Neural cell (in vitro differentiated cells): Measurements from ENCODE around the gene PRICKLE2. TPM values are rescaled to one million over a fixed set of nuclear protein-coding genes. Genes with fewer than 3 reads are reported as not detected.
"Not testable (repeated sequence)": the region's sequence is repeated elsewhere in the genome, so short reads cannot be mapped to it uniquely, and the experiment has no call there.

Source experiments
- H2AFZ ChIP-seq: fragments of 200-600, 300-800 bp; sonication (generic), shearing (Covaris generic); 2 replicates; pipeline ENCODE4 v1.6.0; 2014; ENCODE audit warnings: low read depth, mild to moderate bottlenecking, antibody characterized with exemption, low read length, moderate library complexity
- H3F3A ChIP-seq: fragments of 200-600 bp; shearing (Covaris generic); 2 replicates; pipeline ENCODE4 v1.6.1; 2016; ENCODE audit warnings: mild to moderate bottlenecking, moderate library complexity, mixed read lengths, antibody characterized with exemption, low read length; ENCODE audit not compliant: insufficient read depth, poor library complexity, severe bottlenecking
- H3K27ac ChIP-seq: fragments of 200-600, 300-800 bp; sonication (generic), shearing (Covaris generic); 2 replicates; pipeline ENCODE4 v1.5.1; 2014; ENCODE audit warnings: mild to moderate bottlenecking, low read length, moderate library complexity
- H3K27me3 ChIP-seq: fragments of 300-800, 200-600 bp; sonication (generic), shearing (Covaris generic); 2 replicates; pipeline ENCODE4 v1.6.0; 2014; ENCODE audit warnings: mild to moderate bottlenecking, low read depth, low read length, moderate library complexity; ENCODE audit not compliant: insufficient read depth
- H3K36me3 ChIP-seq: fragments of 300-800, 200-600 bp; sonication (generic), shearing (Covaris generic); 2 replicates; pipeline ENCODE4 v1.5.1; 2014; ENCODE audit warnings: mild to moderate bottlenecking, antibody characterized with exemption, low read length, moderate library complexity; ENCODE audit not compliant: insufficient read depth
- H3K4me2 ChIP-seq: fragments of 300-800, 200-600 bp; sonication (generic), shearing (Covaris generic); 2 replicates; pipeline ENCODE4 v1.6.0; 2014; ENCODE audit warnings: mild to moderate bottlenecking, low read length
- H3K4me3 ChIP-seq: fragments of 300-800, 200-600 bp; sonication (generic), shearing (Covaris generic); 2 replicates; pipeline ENCODE4 v1.5.1; 2014; ENCODE audit warnings: mild to moderate bottlenecking, low read length, moderate library complexity
- H3K79me2 ChIP-seq: fragments of 200-600 bp; shearing (Covaris generic); replicated peaks from 2 replicates; pipeline ENCODE4 v1.6.0; 2014; ENCODE audit warnings: mild to moderate bottlenecking, low read length, moderate library complexity; ENCODE audit not compliant: insufficient read depth
- H3K9ac ChIP-seq: fragments of 300-800, 200-600 bp; sonication (generic), shearing (Covaris generic); 2 replicates; pipeline ENCODE4 v1.6.1; 2016; ENCODE audit warnings: mild to moderate bottlenecking, low read length, mixed read lengths
- H3K9me2 ChIP-seq: fragments of 200-600 bp; shearing (Covaris generic); 2 replicates; pipeline ENCODE4 v1.6.1; 2016; ENCODE audit warnings: mild to moderate bottlenecking, low read length, mixed read lengths; ENCODE audit not compliant: insufficient read depth
- H3K9me3 ChIP-seq: fragments of 200-600, 300-800 bp; sonication (generic), shearing (Covaris generic); 2 replicates; pipeline ENCODE4 v1.6.1; 2016; ENCODE audit warnings: mild to moderate bottlenecking, mixed run types, low read length, moderate library complexity, mixed read lengths
- H4K20me1 ChIP-seq: fragments of 200-600 bp; shearing (Covaris generic); 2 replicates; pipeline ENCODE4 v1.6.1; 2016; ENCODE audit warnings: mild to moderate bottlenecking, mixed run types; ENCODE audit not compliant: insufficient read depth
- EP300 ChIP-seq: fragments of 450-650 bp; conservative IDR thresholded peaks from 2 replicates; pipeline ENCODE4 v1.6.1; 2014; ENCODE audit warnings: antibody characterized with exemption, mild to moderate bottlenecking, moderate library complexity; ENCODE audit not compliant: poor library complexity, severe bottlenecking
- EZH2 ChIP-seq: fragments of 200-600, 300-800 bp; shearing (Covaris generic), sonication (generic); IDR thresholded peaks from 2 replicates; pipeline ENCODE4 v1.6.1; 2014; ENCODE audit warnings: antibody characterized with exemption, low read length, borderline replicate concordance, mild to moderate bottlenecking; ENCODE audit not compliant: insufficient read depth, poor library complexity, severe bottlenecking
- MXI1 ChIP-seq: fragments of 450-650 bp; conservative IDR thresholded peaks from 2 replicates; pipeline ENCODE4 v1.6.1; 2014; ENCODE audit warnings: antibody characterized with exemption, mild to moderate bottlenecking; ENCODE audit not compliant: poor library complexity, severe bottlenecking
- POLR2AphosphoS5 ChIP-seq: IDR thresholded peaks from 2 replicates; pipeline ENCODE4 v1.6.1; 2012
- RAD21 ChIP-seq: fragments of 450-650 bp; conservative IDR thresholded peaks from 2 replicates; pipeline ENCODE4 v1.6.1; 2014; ENCODE audit warnings: antibody characterized with exemption, mild to moderate bottlenecking, moderate library complexity
- SMC3 ChIP-seq: fragments of 450-650 bp; conservative IDR thresholded peaks from 2 replicates; pipeline ENCODE4 v1.6.1; 2014; ENCODE audit warnings: antibody characterized with exemption, mild to moderate bottlenecking, moderate library complexity; ENCODE audit not compliant: poor library complexity
- TAF1 ChIP-seq: IDR thresholded peaks from 2 replicates; pipeline ENCODE4 v1.6.1; 2012; ENCODE audit warnings: low read depth
- polyA plus RNA-seq: library from polyadenylated mRNA; depleted of rRNA; stranded (reverse); fragments of >200 nt; gene quantifications from 2 replicates; pipeline ENCODE4 v1.2.3, GENCODE V29; 2014
- TF ChIP-seq, protein P1 (sequence below): fragments of 450-650 bp; IDR thresholded peaks from 2 replicates; pipeline ENCODE4 v1.5.1; 2014; ENCODE audit warnings: antibody characterized with exemption, mild to moderate bottlenecking, moderate library complexity; ENCODE audit not compliant: poor library complexity, severe bottlenecking
- TF ChIP-seq, protein P2 (sequence below): IDR thresholded peaks from 2 replicates; pipeline ENCODE4 v1.6.1; 2012; ENCODE audit warnings: borderline replicate concordance

The PRICKLE2 gene
- polyA plus RNA-seq, 1 donor from 2014 or later = 8.7 TPM

DNA sequence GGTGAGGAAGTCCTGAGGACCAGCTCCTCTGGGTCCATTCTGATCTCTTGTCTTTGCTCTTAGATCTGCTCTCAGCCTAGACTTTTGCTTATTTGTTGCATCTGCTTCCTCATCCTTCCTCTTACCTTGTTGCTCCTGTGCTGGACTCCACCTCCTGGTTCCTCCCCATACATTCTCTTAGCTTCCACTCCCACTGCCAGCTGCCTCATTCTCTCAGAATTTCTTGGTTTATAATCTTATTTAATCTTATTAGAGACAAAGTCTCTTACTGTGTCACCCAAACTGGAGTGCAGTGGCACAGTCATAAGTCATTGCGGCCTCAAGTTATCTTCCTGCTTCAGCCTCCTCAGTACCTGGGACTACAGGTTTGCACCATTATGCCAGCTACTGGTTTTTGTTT lies 133.8 kb downstream of the PRICKLE2 start:
- H2AFZ ChIP-seq = no peak overlapping the region
- no peak overlapping the region for H3K4me2 ChIP-seq
- no peaks in the 10 kb centered on the region for H4K20me1 ChIP-seq
- no peaks in the 10 kb centered on the region for H3K9me2 ChIP-seq
- no peaks in the 10 kb centered on the region for H3K9me3 ChIP-seq
- no peak for TF ChIP-seq MXI1
- no peak for TF ChIP-seq TAF1
- TF ChIP-seq RAD21 = no peak
- no peak for TF ChIP-seq EP300
- no peak for TF ChIP-seq POLR2AphosphoS5
- TF ChIP-seq, protein P1, sequence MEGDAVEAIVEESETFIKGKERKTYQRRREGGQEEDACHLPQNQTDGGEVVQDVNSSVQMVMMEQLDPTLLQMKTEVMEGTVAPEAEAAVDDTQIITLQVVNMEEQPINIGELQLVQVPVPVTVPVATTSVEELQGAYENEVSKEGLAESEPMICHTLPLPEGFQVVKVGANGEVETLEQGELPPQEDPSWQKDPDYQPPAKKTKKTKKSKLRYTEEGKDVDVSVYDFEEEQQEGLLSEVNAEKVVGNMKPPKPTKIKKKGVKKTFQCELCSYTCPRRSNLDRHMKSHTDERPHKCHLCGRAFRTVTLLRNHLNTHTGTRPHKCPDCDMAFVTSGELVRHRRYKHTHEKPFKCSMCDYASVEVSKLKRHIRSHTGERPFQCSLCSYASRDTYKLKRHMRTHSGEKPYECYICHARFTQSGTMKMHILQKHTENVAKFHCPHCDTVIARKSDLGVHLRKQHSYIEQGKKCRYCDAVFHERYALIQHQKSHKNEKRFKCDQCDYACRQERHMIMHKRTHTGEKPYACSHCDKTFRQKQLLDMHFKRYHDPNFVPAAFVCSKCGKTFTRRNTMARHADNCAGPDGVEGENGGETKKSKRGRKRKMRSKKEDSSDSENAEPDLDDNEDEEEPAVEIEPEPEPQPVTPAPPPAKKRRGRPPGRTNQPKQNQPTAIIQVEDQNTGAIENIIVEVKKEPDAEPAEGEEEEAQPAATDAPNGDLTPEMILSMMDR = no peak
- TF ChIP-seq, protein P2, sequence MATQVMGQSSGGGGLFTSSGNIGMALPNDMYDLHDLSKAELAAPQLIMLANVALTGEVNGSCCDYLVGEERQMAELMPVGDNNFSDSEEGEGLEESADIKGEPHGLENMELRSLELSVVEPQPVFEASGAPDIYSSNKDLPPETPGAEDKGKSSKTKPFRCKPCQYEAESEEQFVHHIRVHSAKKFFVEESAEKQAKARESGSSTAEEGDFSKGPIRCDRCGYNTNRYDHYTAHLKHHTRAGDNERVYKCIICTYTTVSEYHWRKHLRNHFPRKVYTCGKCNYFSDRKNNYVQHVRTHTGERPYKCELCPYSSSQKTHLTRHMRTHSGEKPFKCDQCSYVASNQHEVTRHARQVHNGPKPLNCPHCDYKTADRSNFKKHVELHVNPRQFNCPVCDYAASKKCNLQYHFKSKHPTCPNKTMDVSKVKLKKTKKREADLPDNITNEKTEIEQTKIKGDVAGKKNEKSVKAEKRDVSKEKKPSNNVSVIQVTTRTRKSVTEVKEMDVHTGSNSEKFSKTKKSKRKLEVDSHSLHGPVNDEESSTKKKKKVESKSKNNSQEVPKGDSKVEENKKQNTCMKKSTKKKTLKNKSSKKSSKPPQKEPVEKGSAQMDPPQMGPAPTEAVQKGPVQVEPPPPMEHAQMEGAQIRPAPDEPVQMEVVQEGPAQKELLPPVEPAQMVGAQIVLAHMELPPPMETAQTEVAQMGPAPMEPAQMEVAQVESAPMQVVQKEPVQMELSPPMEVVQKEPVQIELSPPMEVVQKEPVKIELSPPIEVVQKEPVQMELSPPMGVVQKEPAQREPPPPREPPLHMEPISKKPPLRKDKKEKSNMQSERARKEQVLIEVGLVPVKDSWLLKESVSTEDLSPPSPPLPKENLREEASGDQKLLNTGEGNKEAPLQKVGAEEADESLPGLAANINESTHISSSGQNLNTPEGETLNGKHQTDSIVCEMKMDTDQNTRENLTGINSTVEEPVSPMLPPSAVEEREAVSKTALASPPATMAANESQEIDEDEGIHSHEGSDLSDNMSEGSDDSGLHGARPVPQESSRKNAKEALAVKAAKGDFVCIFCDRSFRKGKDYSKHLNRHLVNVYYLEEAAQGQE = no peak
- no peak for TF ChIP-seq EZH2
- TF ChIP-seq SMC3 = no peak
- H3K27ac ChIP-seq = no peak overlapping the region
- H3K4me3 ChIP-seq = no peak overlapping the region
- H3K9ac ChIP-seq = no peak overlapping the region
- H3F3A ChIP-seq = no peaks in the 10 kb centered on the region
- no peaks in the 10 kb centered on the region for H3K79me2 ChIP-seq
- H3K36me3 ChIP-seq = no peaks in the 10 kb centered on the region
- H3K27me3 ChIP-seq = no peaks in the 10 kb centered on the region

DNA sequence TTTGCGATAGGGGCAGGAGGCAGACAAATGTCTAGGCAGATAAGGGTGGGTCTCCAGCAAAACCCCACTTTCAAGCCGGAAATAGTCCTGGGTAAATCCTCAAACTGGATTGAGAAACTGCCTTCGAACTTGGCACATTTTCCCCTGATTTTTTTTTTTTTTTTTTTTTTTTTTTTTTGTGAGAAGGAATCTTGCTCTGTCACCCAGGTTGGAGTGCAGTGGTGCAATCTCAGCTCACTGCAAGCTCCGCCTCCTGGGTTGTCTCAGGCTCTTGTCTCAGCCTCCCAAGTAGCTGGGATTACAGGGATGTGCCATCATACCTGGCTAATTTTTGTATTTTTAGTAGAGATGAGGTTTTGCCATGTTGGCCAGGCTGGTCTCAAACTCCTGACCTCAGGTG lies 135.9 kb downstream of the PRICKLE2 start:
- not testable (repeated sequence) for H2AFZ ChIP-seq, H3K4me2 ChIP-seq

DNA sequence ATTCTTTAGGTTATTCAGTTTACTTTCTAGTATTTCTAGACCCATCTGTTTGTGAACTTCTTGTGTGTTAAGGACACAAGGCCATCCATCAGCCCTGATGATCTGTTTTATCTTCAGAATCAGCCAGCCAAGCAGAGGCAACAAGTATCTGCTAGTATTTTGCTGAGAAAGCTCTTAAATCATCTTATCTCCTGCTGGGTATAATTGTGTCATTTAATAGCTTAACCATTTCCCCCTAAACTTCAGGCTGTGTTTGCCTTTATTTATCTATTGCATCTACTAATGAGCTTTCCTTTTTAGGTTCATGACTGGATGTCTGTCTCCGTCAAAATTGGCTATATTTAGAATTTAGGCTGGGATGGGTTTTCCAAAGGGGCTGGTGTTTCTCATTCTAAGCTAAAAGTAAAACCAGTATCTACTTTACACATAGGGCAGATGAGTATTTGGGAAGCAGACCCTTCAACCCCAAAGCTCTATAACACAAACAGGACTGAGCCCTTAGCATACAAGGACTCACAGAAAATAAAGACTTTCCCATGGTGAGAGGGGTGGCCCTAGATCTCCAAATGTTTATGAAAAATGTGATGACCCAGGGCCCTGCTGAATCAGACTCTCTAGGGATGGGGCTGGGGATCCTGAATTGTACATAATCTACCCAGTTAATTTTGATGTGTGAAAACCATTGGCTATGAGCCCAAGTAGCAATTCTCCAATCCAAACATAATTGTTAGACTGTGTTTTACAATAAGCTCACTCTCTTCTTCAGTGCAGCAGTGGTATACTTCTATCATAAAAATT lies 136.7 kb downstream of the PRICKLE2 start:
- TF ChIP-seq RAD21 = no peak
- TF ChIP-seq, protein P2 = no peak
- TF ChIP-seq, protein P1 = no peak
- no peak for TF ChIP-seq EP300
- no peak for TF ChIP-seq MXI1
- TF ChIP-seq EZH2 = no peak
- TF ChIP-seq TAF1 = no peak
- TF ChIP-seq POLR2AphosphoS5 = no peak
- TF ChIP-seq SMC3 = no peak
- no peak overlapping the region for H3K4me2 ChIP-seq
- H4K20me1 ChIP-seq = no peaks in the 10 kb centered on the region
- H3K36me3 ChIP-seq = no peaks in the 10 kb centered on the region
- H3K79me2 ChIP-seq = no peaks in the 10 kb centered on the region
- H3K4me3 ChIP-seq = no peak overlapping the region
- H3K9ac ChIP-seq = no peak overlapping the region
- no peak overlapping the region for H3K27ac ChIP-seq
- no peaks in the 10 kb centered on the region for H3K27me3 ChIP-seq
- no peaks in the 10 kb centered on the region for H3K9me2 ChIP-seq
- no peak overlapping the region for H2AFZ ChIP-seq
- no peaks in the 10 kb centered on the region for H3K9me3 ChIP-seq
- H3F3A ChIP-seq = no peaks in the 10 kb centered on the region

More for the DNA sequence above, 135.9 kb downstream of the PRICKLE2 start:
- H3K9me3 ChIP-seq, H4K20me1 ChIP-seq, H3F3A ChIP-seq, H3K36me3 ChIP-seq, H3K79me2 ChIP-seq, H3K9me2 ChIP-seq, H3K27ac ChIP-seq, H3K9ac ChIP-seq, H3K4me3 ChIP-seq, H3K27me3 ChIP-seq: not testable (repeated sequence)
